Glutamatergic neuron (in vitro differentiated cells): Measurements from ENCODE around the gene SMC4. TPM values are rescaled to one million over a fixed set of nuclear protein-coding genes. Genes with fewer than 3 reads are reported as not detected.

Experiments
- DNase-seq: peaks from one replicate; pipeline ENCODE4 v3.0.0; 2022
- H3K27ac Mint-ChIP-seq: one replicate; pipeline ENCODE4 v1.8.0; 2020; ENCODE audit warnings: mild to moderate bottlenecking, mixed read lengths, inconsistent platforms; ENCODE audit not compliant: unreplicated experiment
- H3K27me3 Mint-ChIP-seq: one replicate; pipeline ENCODE4 v1.8.0; 2020; ENCODE audit warnings: mild to moderate bottlenecking, moderate library complexity, mixed read lengths, inconsistent platforms; ENCODE audit not compliant: unreplicated experiment
- H3K36me3 Mint-ChIP-seq: one replicate; pipeline ENCODE4 v1.8.0; 2020; ENCODE audit warnings: mild to moderate bottlenecking, mixed read lengths, inconsistent platforms; ENCODE audit not compliant: unreplicated experiment
- H3K4me1 Mint-ChIP-seq: one replicate; pipeline ENCODE4 v1.8.0; 2020; ENCODE audit warnings: mild to moderate bottlenecking, low read depth, mixed read lengths, inconsistent platforms; ENCODE audit not compliant: unreplicated experiment
- H3K4me3 Mint-ChIP-seq: one replicate; pipeline ENCODE4 v1.8.0; 2020; ENCODE audit warnings: mild to moderate bottlenecking, mixed read lengths, inconsistent platforms; ENCODE audit not compliant: unreplicated experiment
- H3K9me3 Mint-ChIP-seq: one replicate; pipeline ENCODE4 v1.8.0; 2020; ENCODE audit warnings: mild to moderate bottlenecking, moderate library complexity, mixed read lengths, inconsistent platforms; ENCODE audit not compliant: unreplicated experiment
- CTCF ChIP-seq: fragments of 200-600 bp; sonication (generic); IDR thresholded peaks from one replicate; pipeline ENCODE4 v1.5.0; 2021; ENCODE audit not compliant: partially characterized antibody, unreplicated experiment
- microRNA-seq: library from miRNA; unstranded; fragments of <30 nt; microRNA quantifications from one replicate; pipeline ENCODE4, GENCODE V29; 2020; ENCODE audit not compliant: unreplicated experiment
- total RNA-seq: library from RNA; stranded (reverse); fragmentation: NEBNext Ultra II Directional; extraction: Animal tissue kit (Norgen Biotek cat#: 25700); gene quantifications from one replicate; pipeline ENCODE4 v1.2.1, GENCODE V29; 2021; ENCODE audit not compliant: unreplicated experiment

SMC4 gene
- total RNA-seq, 1 donor from 2014 or later = 34.0 TPM

GRCh38 chr3:160478338-160478737 is 78.9 kb downstream of the SMC4 start:
- DNase-seq = no peak
- Mint-ChIP-seq H3K27me3 (no peaks in the 10 kb centered on the region), H3K4me1 (no peaks in the 10 kb centered on the region), H3K9me3 (peaks cover 2% of the 10 kb centered on the region), H3K36me3 (no peaks in the 10 kb centered on the region), H3K27ac (no peak overlapping the region), H3K4me3 (no peak overlapping the region)
- no peak for TF ChIP-seq CTCF

DNA sequence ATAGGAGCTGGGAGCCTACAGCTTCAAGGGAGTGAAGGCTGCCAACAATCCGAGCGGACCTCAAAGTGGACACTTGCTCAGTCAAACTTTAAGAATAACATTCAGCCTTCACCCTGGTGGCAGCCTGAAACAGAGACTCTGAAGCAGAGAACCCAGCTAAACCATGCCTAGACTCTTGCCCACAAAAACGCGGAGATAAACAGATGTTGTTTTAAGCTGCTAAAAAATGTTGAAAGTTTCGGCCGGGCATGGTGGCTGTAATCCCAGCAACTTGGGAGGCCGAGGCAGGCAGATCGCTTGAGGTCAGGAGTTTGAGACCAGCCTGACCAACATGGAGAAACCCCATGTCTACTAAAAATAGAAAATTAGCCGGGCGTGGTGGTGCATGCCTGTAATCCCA is 79.9 kb downstream of the SMC4 start:
- H3K36me3 Mint-ChIP-seq = no peaks in the 10 kb centered on the region
- H3K4me1 Mint-ChIP-seq = no peaks in the 10 kb centered on the region
- TF ChIP-seq CTCF = no peak
- DNase-seq = no peak
- no peaks in the 10 kb centered on the region for H3K27me3 Mint-ChIP-seq
- no peak overlapping the region for H3K27ac Mint-ChIP-seq
- no peak overlapping the region for H3K4me3 Mint-ChIP-seq
- peaks cover 2% of the 10 kb centered on the region for H3K9me3 Mint-ChIP-seq

- Mint-ChIP-seq H3K27ac (no peak overlapping the region), H3K4me3 (no peak overlapping the region), H3K36me3 (no peaks in the 10 kb centered on the region), H3K9me3 (peaks cover 2% of the 10 kb centered on the region), H3K4me1 (peaks cover 3% of the 10 kb centered on the region), H3K27me3 (no peaks in the 10 kb centered on the region)
- no peak for TF ChIP-seq CTCF
- no peak for DNase-seq
Observed at GRCh38 chr3:160480931-160481330, 81.5 kb downstream of the SMC4 start.

- H3K4me3 Mint-ChIP-seq = no peak overlapping the region
- no peak for DNase-seq
- peaks cover 2% of the 10 kb centered on the region for H3K9me3 Mint-ChIP-seq
- no peak overlapping the region for H3K27ac Mint-ChIP-seq
- TF ChIP-seq CTCF = no peak
- no peaks in the 10 kb centered on the region for H3K27me3 Mint-ChIP-seq
- no peaks in the 10 kb centered on the region for H3K36me3 Mint-ChIP-seq
- peaks cover 3% of the 10 kb centered on the region for H3K4me1 Mint-ChIP-seq
Observed at GRCh38 chr3:160481856-160482255, 82.4 kb downstream of the SMC4 start.

GRCh38 chr3:160482796-160483195 is 83.3 kb downstream of the SMC4 start:
- no peaks in the 10 kb centered on the region for H3K27me3 Mint-ChIP-seq
- no peak for DNase-seq
- H3K4me1 Mint-ChIP-seq = peaks cover 3% of the 10 kb centered on the region
- TF ChIP-seq CTCF = no peak
- H3K27ac Mint-ChIP-seq = peak overlapping the region; percentile 7
- H3K9me3 Mint-ChIP-seq = peaks cover 2% of the 10 kb centered on the region
- H3K4me3 Mint-ChIP-seq = no peak overlapping the region
- H3K36me3 Mint-ChIP-seq = no peaks in the 10 kb centered on the region

Small RNAs within 50 kb of the gene (microRNA-seq; reads per million reads assigned to microRNA genes)
- 2,069 reads per million, percentile 92 among the genes with 10 or more reads in this experiment for gene MIR15B
- 499 reads per million, percentile 86 among the genes with 10 or more reads in this experiment for gene MIR16-2

Other genes with a start within 250 kb of the SMC4 start
- gene C3orf80, start 174.2 kb upstream of the SMC4 start, total RNA-seq = 0.34 TPM
- 32.7 TPM for gene IFT80, start 425 bp upstream of the SMC4 start, total RNA-seq
- gene TRIM59, start 50.1 kb downstream of the SMC4 start, total RNA-seq = 10.1 TPM
- gene KPNA4, start 165.9 kb downstream of the SMC4 start, total RNA-seq = 61.5 TPM